AG08395 (cell line): Measurements from ENCODE around the gene PIGZ.

Experiments
- DNase-seq: peaks from one replicate; pipeline ENCODE4 v3.0.0; 2012; ENCODE audit warnings: mixed read lengths, low spot score

The PIGZ gene

DNA sequence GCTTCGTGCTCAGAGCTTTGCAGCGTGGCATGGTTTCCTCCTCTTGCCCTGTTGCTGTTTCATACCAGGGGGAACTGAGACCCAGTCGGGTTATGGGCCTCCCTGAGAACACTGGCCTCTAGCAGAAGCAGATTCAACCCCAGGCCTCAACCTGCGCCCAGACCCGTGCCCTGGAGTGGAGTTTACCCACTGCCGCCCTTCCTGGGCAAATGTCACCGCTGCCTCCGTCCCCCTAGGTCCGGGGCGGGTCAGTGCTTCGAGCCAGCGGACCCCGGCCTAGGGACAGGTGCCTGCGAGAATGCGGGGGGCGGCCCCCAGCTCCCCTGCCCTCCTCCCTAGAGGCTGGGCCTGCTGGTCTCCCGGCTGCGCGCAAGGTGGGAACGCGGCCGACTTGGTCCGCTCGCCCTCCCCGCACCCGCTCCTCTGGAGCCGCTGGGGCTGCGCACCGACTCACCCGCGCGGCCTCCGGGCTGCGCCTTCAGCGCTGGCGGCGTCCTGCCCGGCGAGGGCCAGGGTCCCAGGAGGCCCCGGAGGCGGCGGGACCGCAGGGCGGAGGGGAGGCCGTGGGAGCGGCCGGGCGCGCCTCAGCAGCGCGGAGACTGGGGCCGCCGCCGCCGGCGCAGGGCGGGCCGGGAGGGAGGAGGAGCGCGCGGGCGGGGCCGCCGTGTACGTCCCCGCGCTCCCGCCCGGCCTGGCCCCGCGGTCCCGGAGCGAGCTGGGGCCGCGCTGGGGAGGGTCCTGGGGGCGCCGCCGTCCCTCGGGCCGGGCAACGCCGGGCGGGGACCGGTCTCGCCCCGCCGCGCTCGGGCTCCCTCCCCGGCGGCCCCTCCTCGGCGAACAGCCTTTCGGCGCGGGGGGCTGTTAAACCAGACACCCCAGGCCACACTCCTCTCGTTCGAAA, at the start of gene PIGZ:
PIGZ (minus strand) TSS at position 601 of the 901 bp plus-strand sequence. CDS start 16,802 bp downstream, outside the sequence.
- peak; percentile 64 for DNase-seq

GRCh38 chr3:197017003-197017402, 48.4 kb upstream of the PIGZ start:
- DNase-seq, result no peak

DNA sequence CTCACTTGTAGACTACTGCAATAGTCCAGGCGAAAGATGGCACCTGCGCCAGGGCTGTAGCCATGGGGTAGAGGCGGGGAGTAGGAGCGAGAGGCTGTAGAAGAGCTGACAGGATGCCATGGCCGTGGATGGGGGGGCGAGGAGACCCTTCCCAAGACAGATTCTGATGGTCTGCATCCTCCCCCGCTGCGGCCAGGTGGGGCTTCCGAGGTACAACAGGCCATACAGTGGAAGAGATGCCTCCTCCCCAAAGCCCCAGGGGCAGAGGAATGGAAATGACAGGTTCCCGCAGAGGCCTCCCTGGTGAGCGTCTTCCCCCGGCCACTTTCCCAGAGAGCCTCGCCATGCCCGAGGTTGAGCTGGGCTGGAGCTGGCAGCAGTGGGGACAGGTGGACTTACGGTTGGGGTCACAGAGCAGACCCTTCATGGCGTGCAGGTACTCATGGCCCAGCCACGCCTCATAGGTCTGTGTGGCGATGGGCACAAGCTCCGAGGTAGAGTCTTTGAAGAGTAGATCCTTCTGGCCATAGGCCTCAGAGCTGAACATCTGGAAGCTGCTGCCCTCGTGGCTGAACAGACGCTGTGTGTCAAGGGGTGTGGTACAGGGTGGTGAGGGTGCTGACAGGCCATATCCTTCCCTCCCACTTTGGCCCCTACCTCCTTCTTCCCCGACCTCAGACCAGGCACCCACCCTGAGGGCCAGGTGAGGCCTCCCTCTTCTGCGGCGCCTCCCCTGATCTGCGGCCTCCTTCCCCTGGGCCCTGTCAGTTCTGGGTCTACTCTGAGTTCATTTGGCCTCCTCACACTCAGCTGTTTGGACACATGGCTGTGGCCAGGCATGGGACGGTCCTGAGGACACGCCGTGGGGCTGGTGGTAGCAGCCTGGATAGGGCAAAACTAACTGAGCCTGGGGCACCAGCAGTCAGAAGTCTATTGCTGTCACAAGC, 47.4 kb upstream of the PIGZ start:
- no peak for DNase-seq

- no peak for DNase-seq
These were observed 46.4 kb upstream of the PIGZ start for GRCh38 chr3:197014942-197015575.

- DNase-seq, result no peak
These were observed 45.4 kb upstream of the PIGZ start for GRCh38 chr3:197014024-197014423.

GRCh38 chr3:197012540-197012883, 43.9 kb upstream of the PIGZ start:
- no peak for DNase-seq

DNA sequence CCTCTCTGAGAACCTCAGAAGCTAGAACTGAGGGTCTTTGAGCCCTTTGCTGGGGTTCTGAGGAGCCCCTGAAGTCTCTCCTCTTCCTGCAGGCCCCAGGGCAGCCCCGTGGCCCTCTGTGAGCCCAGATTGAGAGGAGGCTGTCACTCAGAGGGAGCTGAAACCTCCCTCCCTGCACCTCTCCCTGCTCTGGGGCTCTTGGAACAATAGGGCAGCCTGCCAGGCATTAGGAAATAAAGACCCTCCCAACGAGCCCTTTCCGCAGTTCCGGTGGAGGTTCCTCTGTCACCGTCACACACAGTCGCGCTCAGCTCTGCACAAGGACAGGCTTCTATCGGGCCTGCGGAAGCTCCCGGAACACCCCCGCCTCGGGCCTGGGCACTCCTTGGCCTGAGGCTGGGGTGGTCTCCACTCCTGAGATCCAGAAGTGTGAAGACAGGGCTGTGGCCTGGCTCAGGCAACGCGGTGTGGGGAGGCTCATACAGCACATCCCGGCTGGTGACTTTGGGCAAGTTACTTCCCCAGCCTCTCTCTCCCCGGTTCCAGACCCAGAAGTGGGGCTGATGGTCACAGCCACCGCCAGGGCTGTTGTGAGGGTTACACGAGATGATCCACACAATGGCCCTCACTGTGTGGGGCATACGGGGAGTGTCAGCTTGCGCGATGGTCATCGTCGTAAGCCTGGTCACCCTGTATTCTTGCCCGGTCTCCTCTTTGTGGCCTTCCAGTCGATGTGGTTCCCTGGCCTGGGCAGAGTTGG, 43.3 kb upstream of the PIGZ start:
- DNase-seq, result no peak

DNA sequence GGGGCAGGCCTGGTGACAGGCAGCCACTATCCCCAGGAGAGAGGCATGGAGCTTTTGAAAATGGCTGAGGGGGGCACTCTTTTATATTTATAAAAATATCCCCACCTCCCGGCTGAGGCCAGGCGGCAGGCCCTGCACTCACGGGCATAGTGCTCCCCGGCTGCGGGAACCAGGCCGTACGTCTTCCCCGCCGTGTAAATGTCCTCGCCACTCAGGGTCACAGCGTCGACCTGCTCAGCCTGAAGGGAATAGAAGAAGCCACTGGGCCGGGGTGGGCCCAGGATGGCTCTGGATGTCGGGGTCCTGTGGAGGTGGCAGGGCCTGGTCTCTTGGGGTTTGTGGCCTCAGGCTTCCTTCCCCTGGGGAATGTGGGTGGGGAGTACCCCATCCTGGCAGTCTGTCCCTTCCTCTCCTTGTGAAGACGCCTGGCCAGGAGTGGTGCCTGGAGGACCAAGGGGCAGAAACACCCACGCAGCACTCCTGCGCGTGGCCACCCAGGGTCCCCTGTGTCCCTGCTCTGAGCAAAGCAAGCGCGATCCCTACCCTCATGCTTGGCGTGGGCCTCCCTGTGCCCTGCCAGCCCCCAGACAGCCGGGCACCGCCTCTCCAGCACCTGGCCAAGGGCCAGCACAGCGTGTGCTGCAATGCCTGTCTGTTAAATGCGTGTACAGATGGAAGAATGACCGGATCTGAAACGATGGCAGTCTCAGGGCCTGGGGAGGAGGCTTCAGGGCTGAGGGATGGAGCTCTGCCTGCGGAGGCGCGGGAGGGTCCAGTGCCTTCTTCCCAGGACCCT, 42.1 kb upstream of the PIGZ start:
- DNase-seq, result no peak

DNA sequence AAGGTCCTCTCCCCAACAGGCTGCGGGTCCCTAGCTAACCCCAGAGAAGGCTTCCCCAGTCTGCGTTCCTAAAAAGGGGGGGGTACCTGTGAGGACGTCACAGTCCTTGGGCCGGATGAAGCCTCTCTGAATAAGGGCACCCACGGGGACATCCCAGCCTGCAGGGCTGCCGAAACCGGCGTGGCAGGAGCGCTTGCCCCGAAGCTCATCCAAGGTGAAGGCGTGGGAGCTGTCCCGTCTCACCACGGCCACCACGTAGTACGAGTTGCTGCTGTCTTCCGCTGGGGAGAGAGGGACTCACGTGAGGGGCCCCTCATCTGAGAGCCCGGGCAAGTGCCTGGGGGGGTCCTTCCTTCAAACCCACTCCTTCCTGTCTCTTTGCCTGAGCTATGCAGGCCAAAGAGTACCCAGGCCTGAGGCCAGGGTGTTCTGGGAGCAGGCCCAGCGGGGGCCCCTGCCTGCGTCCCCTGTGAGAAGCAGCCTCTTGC, 40.9 kb upstream of the PIGZ start:
- DNase-seq, result no peak

DNA sequence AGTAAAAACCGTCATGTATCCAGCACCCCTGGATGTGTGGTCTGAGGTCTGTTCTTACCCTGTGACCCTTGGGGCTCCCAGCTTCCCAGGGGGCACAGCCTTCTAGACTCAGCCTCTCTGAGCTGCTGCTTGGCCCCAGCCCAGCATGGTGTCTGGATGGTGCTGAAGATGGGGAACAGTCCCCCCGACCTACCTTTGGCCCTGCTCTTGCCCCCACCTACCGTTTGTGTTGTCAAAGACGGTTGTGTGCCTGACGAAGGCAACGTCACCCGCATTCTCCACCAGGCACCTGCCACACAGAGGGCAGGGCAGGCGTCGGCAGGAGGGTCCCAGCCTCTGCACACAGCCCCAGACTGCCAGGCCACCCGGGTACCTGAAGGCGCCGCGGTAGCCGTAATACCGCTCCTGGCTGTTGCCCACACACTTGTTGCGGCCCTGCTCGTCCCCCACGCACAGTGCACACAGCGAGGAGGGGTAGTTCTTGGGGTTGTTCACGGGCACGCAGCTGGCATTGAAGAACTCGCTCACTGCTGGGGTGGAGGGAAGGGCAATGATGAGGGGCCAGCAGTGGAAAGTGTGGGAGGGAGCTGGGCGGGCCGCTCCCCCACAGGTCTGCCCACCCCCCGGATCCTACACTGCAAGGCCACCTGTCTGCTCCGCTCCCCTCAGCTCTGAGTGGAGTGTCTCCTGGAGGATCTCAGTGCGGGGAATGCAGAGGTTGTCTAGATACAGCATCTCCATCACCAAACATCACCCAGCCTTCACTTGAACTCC, 40.0 kb upstream of the PIGZ start:
- no peak for DNase-seq

DNA sequence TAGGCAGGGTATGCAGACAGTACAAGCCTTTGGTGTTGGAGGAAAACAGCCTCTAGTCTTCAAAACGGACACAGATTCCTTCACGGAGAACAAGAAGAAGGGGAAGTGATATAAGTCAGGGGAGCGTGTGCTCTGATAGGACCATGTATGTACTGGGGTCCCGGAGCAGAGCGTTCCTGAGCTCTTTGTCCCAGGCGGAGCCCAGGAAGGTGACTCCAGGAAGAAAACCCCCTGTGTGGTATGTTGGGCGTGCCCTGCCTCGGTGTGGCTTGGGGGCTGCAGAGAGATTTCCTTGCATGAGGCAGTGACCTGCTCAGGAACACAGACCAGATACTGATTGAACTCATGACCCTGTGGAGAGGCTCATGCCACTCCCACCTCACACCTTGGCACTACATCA, 39.3 kb upstream of the PIGZ start:
- DNase-seq, result no peak

GRCh38 chr3:197007296-197007940, 38.8 kb upstream of the PIGZ start:
- DNase-seq, result no peak

DNA sequence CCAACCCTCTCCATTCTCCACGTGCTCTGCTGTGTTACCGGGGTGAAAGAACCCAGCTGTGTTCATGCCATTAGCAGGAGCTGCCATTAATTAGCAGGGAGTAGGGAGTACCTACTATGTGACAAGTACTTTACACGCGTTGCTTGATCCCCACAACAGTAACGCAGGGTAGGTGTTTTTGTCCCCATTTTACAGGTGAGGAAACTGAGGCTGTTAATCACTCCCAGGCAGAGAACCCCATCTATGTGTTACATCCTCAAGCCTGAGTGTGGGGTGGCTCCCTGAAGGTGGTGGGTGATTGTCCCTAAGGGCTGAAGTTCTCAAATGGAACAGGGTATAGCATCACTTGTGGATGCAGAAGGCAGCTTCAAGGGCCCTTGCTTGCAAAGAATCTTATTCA, 38.2 kb upstream of the PIGZ start:
- no peak for DNase-seq

GRCh38 chr3:197006446-197006845, 37.8 kb upstream of the PIGZ start:
- no peak for DNase-seq

- DNase-seq, result no peak
These were observed 35.1 kb upstream of the PIGZ start for GRCh38 chr3:197003461-197004385.

- peak; percentile 93 for DNase-seq
These were observed 34.2 kb upstream of the PIGZ start for GRCh38 chr3:197002701-197003454.

DNA sequence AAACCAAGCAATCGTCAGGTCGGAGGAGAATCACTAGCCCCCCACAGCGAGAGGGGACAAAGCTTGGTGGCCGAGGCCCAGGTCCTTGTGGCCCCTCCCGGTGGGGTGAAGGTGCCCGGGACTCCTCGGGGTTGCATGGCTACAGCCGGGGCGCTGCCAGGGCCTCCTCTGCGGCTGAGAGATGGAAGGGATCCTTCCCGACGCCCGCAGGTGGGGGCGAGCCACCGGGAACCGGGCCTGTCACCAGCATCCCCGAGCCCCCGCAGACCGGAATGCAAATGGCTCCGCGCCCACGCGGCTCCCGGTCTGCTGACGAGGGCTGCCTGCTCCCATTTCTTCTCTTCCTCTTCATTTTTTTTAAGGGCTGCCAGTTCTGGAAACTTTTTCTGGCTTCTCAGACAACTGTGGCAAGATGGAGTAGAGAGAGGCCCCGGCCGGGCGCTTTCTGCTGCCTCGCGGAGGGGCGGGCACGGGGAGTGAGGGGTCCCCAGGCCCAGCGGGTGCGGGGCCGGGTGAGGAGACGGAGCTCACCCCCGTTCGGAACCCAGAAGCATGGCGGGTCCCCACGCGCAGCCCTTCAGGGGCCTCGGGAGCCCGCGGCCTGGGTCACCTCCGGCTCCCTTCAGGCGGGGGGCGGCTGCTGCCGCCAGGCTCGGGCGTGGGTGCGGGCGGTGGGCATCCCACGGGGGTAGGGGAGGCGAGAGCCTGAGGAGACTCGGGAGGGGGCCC, 33.5 kb upstream of the PIGZ start:
- DNase-seq, result no peak
